HG02852 (cell line): ENCODE measurements around the gene FNDC10.

Experiments used
- ATAC-seq: cut with Tn5 transposase; IDR thresholded peaks from one replicate; pipeline ENCODE4 v1.9.1; 2021; ENCODE audit warnings: mild to moderate bottlenecking, moderate library complexity; ENCODE audit not compliant: unreplicated experiment

FNDC10 gene

DNA sequence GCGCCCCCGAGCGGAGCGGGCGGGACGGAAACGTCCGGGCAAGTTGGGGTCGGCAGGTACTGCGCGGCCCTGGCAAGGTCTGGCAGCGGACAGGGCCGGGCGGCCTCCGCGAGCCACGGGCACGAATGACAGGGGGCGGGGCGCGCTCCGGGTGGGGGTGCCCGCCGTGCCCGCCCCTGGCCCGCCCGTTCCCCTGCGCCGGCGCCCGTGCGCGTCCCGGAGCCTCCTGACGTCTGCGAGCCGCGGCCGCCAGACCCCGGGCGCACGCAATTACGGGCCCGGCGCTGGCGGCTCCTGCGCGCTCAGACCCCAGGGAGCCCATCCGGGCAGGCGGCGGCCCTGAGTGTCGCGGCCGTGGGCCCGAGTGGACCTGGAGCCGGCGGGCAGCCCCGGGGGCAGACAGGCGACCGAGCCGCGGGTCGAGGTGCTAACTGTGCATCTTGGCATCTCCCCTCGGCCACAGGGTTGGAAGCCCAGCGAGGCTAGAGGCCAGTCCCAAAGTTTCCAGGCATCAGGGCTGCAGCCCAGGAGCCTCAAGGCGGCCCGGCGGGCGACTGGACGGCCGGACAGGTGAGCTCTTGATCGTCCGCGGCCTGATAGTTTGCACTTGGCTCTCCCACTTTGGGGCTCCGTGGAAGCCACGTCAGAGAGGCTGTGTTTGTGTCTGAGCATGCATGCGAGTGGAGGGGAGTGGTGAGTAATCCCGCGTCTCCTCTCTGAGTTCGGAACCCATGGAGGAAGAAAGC, 16.3 kb upstream of the FNDC10 start:
- peak; percentile 28 for ATAC-seq

DNA sequence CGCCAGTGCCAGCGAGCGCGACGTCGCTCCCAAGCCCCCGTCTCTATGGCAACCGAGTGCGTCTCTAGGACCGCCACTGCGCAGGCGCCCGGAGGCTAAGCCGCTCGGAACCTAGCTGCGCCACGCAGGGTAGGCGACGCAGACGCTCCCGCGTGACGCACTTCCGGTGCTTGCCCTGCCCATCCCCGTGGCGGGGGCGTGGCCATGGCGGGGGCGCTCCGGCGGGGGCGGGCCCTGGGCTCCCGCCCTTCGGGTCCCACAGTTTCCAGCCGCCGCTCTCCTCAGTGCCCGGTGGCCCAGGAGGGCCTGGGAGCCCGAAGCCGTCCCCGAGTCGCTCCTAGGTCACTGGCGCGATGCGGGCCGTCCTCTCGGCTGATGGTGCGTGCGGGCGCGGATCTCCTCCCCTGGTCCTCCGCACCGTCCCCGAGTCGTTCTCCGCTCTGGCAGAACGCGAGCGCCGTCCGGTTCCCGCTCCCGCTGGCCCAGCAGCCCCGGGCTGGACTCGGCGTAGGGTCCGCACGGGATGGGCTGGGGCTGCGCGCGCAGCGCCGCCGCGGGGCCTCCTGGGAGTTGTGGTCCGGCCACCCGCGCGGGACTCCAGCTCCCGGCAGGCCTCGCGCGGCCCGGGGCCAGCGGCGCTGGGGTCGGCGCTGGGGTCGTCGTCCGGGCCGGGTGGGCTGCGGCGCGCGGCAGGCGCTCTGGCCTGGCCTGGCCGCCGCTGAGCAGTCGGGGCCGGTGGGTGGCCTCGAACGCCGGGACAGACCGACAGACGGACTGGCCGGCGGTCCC, 15.5 kb upstream of the FNDC10 start, which contains the start of gene MIB2:
Gene MIB2 (plus strand): TSS at position 245 of the 789 bp plus-strand sequence. CDS start 7,953 bp downstream, outside the sequence.
- peak; percentile 83 for ATAC-seq

DNA sequence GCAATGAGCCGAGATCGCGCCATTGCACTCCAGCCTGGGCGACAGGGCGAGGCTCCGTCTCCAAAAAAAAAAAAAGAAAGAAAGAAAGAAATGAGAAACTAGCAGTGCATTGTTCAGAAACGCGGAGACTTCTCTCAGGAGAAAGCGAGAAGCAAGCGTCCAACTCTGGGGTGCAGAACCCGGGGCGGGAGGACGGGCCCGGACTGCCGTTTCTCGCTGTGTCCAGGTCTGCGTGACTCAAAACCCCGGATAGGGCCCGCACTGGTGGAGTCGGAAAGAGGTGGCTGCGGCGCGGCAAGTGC, 15.0 kb upstream of the FNDC10 start:
- no peak for ATAC-seq

DNA sequence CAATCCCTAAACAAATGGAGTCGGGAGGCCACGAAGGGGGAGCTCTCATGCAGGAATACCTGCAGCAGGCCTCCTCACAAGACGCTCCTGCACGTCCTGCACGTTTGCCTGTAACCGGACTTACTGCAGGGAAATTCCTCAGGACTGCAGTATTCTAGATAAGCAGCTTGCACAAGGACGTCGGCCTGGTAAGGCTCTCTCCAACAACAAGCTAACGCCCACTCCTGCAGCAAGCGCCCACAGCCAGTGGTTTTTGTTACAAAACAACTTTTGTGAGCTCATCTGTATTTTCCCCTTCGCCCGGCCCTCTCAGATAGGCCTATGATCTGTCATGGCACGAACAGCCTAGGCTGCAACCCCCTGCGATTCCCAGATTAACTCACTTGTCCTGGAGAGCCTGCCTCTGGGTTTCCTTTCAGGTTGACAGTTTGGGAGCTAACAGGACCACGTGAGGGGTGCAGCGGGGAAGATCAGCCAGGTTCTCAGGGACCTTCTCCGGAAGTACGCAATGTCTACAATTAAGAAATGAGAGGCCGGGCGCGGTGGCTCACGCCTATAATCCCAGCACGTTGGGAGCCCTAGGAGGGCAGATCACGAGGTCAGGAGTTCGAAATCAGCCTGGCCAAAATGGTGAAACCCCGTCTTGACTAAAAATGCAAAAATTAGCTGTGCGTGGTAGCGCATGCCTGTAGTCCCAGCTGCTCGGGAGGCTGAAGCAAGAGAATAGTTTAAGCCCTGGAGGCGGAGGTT, 14.4 kb upstream of the FNDC10 start:
- ATAC-seq = no peak

- ATAC-seq = no peak
These were observed 13.7 kb upstream of the FNDC10 start for GRCh38 chr1:1613509-1614082.

DNA sequence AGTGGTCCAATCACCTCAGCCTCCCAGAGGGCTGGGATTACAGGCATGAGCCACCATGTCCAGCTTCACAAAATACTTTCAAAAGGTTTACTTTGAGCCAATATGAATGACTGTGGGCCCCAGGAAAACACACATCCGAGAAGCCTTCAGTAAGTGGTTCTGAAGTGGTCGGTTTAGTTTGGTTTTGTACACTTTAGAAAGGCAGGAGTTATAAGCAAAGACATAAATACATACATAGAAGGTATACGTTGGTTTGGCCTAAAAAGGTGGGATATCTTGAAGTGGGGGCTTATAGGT, 12.1 kb upstream of the FNDC10 start:
- ATAC-seq = no peak

DNA sequence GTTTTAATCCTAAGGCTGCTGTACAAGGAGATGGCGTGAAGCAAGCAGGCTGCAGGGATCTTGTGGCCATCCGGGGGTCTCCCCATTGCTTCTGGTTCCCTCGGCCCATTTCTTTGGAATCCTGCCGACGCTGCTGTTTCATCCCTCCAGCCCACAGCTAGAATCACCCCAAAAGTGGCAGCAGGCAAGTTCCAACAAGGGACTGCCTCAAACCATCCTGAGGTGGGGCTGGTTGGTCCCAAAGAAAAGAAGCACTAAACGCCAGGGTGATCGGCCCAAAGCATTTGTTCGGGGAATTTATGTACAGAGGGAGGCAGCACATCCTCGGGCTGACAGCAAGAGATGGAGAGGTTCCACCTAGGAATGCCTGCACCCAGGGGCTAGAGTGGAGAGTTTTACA, 10.9 kb upstream of the FNDC10 start:
- no peak for ATAC-seq

- no peak for ATAC-seq
These were observed 10.0 kb upstream of the FNDC10 start for GRCh38 chr1:1609822-1610485.

DNA sequence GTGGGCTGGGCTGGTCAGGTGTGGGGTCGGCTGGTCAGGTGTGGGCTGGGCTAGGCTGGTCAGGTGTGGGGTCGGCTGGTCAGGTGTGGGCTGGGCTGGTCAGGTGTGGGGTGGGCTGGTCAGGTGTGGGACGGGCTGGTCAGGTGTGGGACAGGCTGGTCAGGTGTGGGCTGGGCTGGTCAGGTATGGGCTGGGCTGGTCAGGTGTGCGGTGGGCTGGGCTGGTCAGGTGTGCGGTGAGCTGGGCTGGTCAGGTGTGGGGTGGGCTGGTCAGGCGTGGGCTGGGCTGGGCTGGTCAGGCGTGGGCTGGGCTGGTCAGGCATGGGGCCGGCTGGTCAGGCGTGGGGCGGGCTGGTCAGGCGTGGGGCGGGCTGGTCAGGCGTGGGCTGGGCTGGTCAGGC, 6.3 kb upstream of the FNDC10 start:
- no peak for ATAC-seq

DNA sequence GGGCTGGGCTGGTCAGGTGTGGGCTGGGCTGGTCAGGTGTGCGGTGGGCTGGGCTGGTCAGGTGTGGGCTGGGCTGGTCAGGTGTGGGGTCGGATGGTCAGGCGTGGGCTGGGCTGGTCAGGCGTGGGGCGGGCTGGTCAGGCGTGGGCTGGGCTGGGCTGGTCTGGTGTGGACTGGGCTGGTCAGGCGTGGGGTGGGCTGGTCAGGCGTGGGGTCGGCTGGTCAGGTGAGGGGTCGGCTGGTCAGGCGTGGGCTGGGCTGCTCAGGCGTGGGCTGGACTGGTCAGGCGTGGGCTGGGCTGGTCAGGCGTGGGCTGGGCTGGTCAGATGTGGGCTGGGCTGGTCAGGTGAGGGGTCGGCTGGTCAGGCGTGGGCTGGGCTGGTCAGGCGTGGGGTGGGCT, 5.8 kb upstream of the FNDC10 start:
- no peak for ATAC-seq

DNA sequence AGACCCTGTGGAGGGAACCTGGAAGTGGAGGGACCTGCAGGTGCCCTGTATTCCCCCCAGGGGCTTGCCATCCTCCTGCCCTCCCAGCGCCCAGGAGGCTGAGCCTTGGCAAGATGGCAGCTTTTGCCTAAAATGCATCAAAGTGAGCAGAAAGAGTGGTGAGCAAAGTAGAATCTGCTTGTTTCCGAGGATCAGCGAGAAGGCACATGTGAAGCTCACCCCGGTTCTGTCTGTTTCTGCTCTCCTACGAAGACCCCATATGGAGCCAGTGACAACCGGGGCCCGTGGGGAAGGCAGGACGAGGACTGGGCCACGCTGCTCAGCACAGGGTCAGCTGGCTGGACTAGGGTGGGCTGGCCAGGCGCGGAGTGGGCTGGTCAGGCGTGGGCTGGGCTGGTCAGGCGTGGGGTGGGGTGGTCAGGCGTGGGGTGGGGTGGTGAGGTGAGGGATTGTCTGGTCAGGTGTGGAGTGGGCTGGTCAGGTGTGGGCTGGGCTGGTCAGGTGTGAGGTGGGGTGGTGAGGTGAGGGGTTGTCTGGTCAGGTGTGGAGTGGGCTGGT, 5.2 kb upstream of the FNDC10 start:
- no peak for ATAC-seq

- no peak for ATAC-seq
These were observed 4.6 kb upstream of the FNDC10 start for GRCh38 chr1:1604374-1605033.

- no peak for ATAC-seq
These were observed 3.9 kb upstream of the FNDC10 start for GRCh38 chr1:1603671-1604373.

DNA sequence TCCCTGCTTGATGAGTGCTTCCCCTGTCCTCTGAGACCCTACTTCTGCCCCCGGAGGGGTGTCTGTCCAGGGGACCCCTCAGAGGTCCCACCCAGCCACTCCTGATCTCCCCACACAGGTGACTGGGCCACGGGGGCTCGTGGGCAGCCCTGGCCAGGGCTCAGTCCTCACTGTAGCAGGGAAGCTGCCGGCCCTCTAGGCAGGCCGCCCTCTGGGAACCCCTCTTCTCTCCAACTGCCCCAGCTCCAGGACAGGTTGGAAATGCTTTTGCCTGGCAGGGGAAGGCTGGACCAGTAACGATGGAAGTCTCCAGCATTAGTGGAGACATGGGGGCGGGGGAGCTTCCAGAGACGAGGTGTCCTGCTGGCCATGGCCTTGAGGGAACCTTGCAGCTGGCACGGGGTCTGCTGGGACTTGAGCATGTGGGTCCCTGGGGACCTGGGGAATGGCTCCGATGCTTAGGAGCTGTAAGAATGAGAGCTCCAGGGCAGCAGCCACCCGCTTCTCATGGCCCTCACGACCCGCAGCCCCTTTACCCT, 3.1 kb upstream of the FNDC10 start:
- ATAC-seq = no peak

- ATAC-seq = no peak
These were observed 2.5 kb upstream of the FNDC10 start for GRCh38 chr1:1602304-1602967.

- ATAC-seq = no peak
These were observed 1.8 kb upstream of the FNDC10 start for GRCh38 chr1:1601564-1602303.

DNA sequence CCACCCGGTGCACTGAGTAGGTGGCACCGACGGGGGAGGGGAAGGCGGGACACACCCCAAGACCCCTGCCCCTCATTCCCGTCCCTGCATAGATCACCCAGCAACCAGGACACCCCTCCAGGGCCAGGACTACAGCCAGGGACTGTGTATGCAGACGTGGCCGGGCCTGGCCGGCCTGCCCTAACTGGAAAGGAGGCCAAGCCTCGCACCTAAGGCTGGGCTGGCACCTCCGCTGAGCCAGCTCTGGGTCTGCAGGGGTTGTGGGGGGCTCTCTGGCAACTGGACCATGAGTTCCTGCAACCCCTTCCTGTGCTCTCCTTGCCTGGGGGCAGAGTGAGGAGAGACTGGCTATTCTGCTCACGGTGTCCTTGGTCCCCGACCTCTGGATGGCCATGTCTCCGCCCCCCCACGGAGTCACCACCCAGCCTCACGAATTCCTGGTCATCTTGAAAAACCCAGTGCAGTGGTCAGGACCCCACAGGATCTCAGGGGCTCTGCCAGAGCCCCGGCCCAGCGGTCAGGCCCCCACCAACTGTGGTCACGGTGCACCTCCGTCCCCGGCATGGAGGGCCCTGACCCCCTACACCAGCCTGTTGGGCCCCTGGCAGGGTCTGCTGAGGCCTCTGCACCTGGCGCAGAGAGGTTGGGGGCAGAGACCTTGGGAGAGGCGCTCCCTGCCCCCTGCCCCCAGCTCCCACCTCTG, 1.1 kb upstream of the FNDC10 start:
- ATAC-seq = no peak
